Esophagus squamous epithelium (tissue), 4 donors: ENCODE data around the gene PIGU.

Experiments used
- CTCF ChIP-seq, 6 experiments: fragments of 450-650 bp in 4 of 6; fragments of 200-600 bp in 2 of 6; sonication (generic) in 2 of 6; IDR thresholded peaks; one replicate each; pipeline ENCODE4 v1.5.1; 2016 to 2019; ENCODE audit warnings: antibody characterized with exemption in 6 of 6, mild to moderate bottlenecking in 4 of 6, moderate library complexity in 4 of 6
- POLR2A ChIP-seq, 4 donors: fragments of 450-650 bp; IDR thresholded peaks; one replicate each; pipeline ENCODE4 v1.6.1; 2017; ENCODE audit warnings: antibody characterized with exemption in 4 of 4, mild to moderate bottlenecking in 4 of 4, moderate library complexity in 3 of 4

GRCh38 chr20:34577061-34577460 is 99.8 kb downstream of the PIGU start:
- TF ChIP-seq POLR2A (IDR thresholded peaks at IDR 0.05) = no peak
- TF ChIP-seq CTCF (IDR thresholded peaks at IDR 0.05) = no peak
